GM23248 (cell line): ENCODE data around the gene PTHLH. TPM values are rescaled to one million over a fixed set of nuclear protein-coding genes. Genes with fewer than 3 reads are reported as not detected.

Experiments
- DNase-seq: peaks from one replicate; pipeline ENCODE4 v3.0.0-alpha.2; 2015
- H2AFZ ChIP-seq: fragments of 200-600 bp; sonication (generic); 2 replicates; pipeline ENCODE4 v1.6.1; 2016; ENCODE audit warnings: antibody characterized with exemption
- H3F3A ChIP-seq: fragments of 200-600 bp; sonication (generic); 2 replicates; pipeline ENCODE4 v1.6.1; 2016; ENCODE audit warnings: mild to moderate bottlenecking, antibody characterized with exemption, mixed run types; ENCODE audit not compliant: insufficient read depth
- H3K27ac ChIP-seq: fragments of 200-600 bp; sonication (generic); 2 replicates; pipeline ENCODE4 v1.5.1; 2016; ENCODE audit warnings: mild to moderate bottlenecking
- H3K27me3 ChIP-seq: fragments of 200-600 bp; sonication (generic); replicated peaks from 2 replicates; pipeline ENCODE4 v1.6.1; 2016; ENCODE audit warnings: mild to moderate bottlenecking; ENCODE audit not compliant: insufficient read depth
- H3K36me3 ChIP-seq: fragments of 200-600 bp; sonication (generic); 2 replicates; pipeline ENCODE4 v1.6.1; 2016; ENCODE audit warnings: low read depth, mild to moderate bottlenecking
- H3K4me1 ChIP-seq: fragments of 200-600 bp; sonication (generic); 2 replicates; pipeline ENCODE4 v1.6.1; 2016; ENCODE audit warnings: mild to moderate bottlenecking; ENCODE audit not compliant: insufficient read depth
- H3K4me2 ChIP-seq: fragments of 200-600 bp; sonication (generic); one replicate; pipeline ENCODE4 v1.6.1; 2016; ENCODE audit warnings: mild to moderate bottlenecking; ENCODE audit not compliant: unreplicated experiment
- H3K4me3 ChIP-seq: fragments of 200-600 bp; sonication (generic); 2 replicates; pipeline ENCODE4 v1.5.1; 2016; ENCODE audit warnings: mild to moderate bottlenecking
- H3K79me2 ChIP-seq: fragments of 200-600 bp; sonication (generic); 2 replicates; pipeline ENCODE4 v1.6.1; 2016; ENCODE audit warnings: mild to moderate bottlenecking; ENCODE audit not compliant: insufficient read depth
- H3K9ac ChIP-seq: fragments of 200-600 bp; sonication (generic); 2 replicates; pipeline ENCODE4 v1.6.1; 2016; ENCODE audit warnings: mild to moderate bottlenecking
- H3K9me2 ChIP-seq: fragments of 200-600 bp; sonication (generic); 2 replicates; pipeline ENCODE4 v1.6.1; 2016; ENCODE audit warnings: mixed run types, mild to moderate bottlenecking, moderate library complexity; ENCODE audit not compliant: insufficient read depth
- H3K9me3 ChIP-seq: fragments of 200-600 bp; sonication (generic); one replicate; pipeline ENCODE4 v1.6.1; 2017; ENCODE audit warnings: low read depth
- H4K20me1 ChIP-seq: fragments of 200-600 bp; sonication (generic); 2 replicates; pipeline ENCODE4 v1.6.0; 2016; ENCODE audit not compliant: insufficient read depth
- EZH2 ChIP-seq: fragments of 200-600 bp; sonication (generic); IDR thresholded peaks from 2 replicates; pipeline ENCODE4 v1.6.1; 2018; ENCODE audit warnings: antibody characterized with exemption, mild to moderate bottlenecking; ENCODE audit not compliant: insufficient read depth, poor library complexity, severe bottlenecking
- EZH2phosphoT487 ChIP-seq: fragments of 200-600 bp; sonication (generic); IDR thresholded peaks from 2 replicates; pipeline ENCODE4 v1.6.1; 2018; ENCODE audit warnings: antibody characterized with exemption, moderate library complexity, mild to moderate bottlenecking, low read depth; ENCODE audit not compliant: insufficient read depth
- WGBS, 2 experiments: methylation state at CpG; one replicate each; pipeline ENCODE4 v1.1.6; 2015 to 2017; ENCODE audit warnings: low lambda C conversion rate in 2 of 2, low coverage in 1 of 2; ENCODE audit errors: missing lambda C conversion rate in 2 of 2; 5-methylcytosine and 5-hydroxymethylcytosine counted together
- in situ Hi-C: fragments of 300-500 bp; cut with MboI; formaldehyde crosslinking; loops from 2 replicates; pipeline ENCODE4 v1.15.0; 2020
- polyA plus RNA-seq: library from polyadenylated mRNA; unstranded; fragments of >200 nt; fragmentation: Nextera tagmentation; extraction: Ambion mirVana; gene quantifications from 2 replicates; pipeline ENCODE4 v1.2.1, GENCODE V29; 2016
- total RNA-seq: library from RNA; depleted of rRNA; stranded (reverse); fragments of >200 nt; shearing (Covaris generic); gene quantifications from 2 replicates; pipeline ENCODE4 v1.2.3, GENCODE V29; 2014

Gene PTHLH
- total and polyA plus RNA-seq, 2 experiments from 2014 or later: 4.7 to 6.4 TPM

DNA sequence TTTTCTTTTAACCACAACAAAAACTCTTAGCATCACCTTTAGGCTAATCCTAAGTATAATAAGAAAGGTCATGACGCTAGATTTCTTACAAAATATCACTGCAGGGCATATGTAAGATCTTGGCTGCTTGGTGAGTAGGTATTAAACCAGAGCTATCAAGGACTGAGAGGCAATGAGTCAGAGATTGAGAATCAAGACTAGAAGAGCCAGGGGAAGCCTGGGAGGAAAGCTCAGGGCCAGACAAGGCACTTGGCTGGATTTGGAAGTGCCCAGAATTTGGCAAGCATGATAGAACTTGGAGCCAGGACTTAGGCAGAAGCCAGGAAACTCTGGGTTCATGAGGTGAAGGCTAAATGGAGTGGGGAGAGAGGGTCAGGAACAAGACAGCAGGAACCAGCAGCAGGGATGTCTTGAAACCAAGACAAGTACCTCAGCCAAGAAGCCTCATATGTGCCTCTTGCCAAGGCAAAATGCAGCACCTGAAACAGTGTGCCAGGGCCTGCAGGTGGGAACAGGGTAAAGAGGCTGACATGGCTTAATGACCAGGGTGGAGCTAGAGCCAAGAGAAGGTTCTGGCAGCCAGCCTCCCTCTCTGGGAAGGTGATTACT is 49.9 kb downstream of the PTHLH start:
- H3K4me2 ChIP-seq: no peak overlapping the region
- no peaks in the 10 kb centered on the region for H3K27me3 ChIP-seq
- H3K4me1 ChIP-seq: peaks cover 15% of the 10 kb centered on the region
- no peaks in the 10 kb centered on the region for H3K36me3 ChIP-seq
- H3F3A ChIP-seq: peaks cover 11% of the 10 kb centered on the region
- no peak overlapping the region for H3K9ac ChIP-seq
- WGBS, 2 experiments: 15 to 27% methylated on average over 1 of the region's 1 CpG
- no peak overlapping the region for H3K4me3 ChIP-seq
- DNase-seq: peak; percentile 84
- no peak overlapping the region for H2AFZ ChIP-seq
- TF ChIP-seq EZH2: no peak
- TF ChIP-seq EZH2phosphoT487: no peak
- in situ Hi-C loops: no loop called here
- H3K79me2 ChIP-seq: no peaks in the 10 kb centered on the region
- H4K20me1 ChIP-seq: no peaks in the 10 kb centered on the region
- H3K27ac ChIP-seq: peak overlapping the region; percentile 12
- no peaks in the 10 kb centered on the region for H3K9me3 ChIP-seq
- H3K9me2 ChIP-seq: no peaks in the 10 kb centered on the region

DNA sequence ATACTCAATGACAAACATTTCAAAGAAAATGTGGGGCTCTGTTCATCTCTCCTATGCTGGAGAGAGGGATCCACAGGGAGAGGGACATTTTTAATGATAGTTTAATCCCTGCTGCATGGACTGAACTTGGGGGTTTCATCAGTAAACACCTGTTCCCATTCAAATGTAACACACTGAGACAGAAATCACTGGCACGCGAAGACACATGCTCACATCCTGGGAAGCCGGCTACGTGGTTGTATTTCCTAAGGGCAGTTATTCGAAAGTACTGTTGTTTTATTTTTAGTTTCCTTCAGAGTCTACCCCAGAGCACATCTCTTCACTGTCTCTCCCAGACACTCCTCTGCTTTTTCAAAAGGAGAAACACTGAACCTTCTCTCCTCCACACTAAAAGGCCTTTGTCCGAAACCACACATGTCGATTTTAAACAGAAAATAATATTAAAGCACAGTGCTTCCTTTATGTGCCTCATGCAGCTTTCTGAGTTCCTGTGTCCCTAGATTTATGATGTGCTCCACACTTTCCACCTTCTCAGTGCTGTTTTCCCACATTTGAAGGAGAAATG is 52.8 kb downstream of the PTHLH start:
- no peak overlapping the region for H3K9ac ChIP-seq
- H3K79me2 ChIP-seq: no peaks in the 10 kb centered on the region
- no peaks in the 10 kb centered on the region for H3K27me3 ChIP-seq
- H3F3A ChIP-seq: peaks cover 11% of the 10 kb centered on the region
- no peaks in the 10 kb centered on the region for H3K9me2 ChIP-seq
- 93 to 97% methylated on average over 7 of the region's 7 CpGs for WGBS, 2 experiments
- H3K36me3 ChIP-seq: no peaks in the 10 kb centered on the region
- no peak overlapping the region for H3K4me3 ChIP-seq
- no peak for DNase-seq
- H3K9me3 ChIP-seq: no peaks in the 10 kb centered on the region
- TF ChIP-seq EZH2phosphoT487: no peak
- TF ChIP-seq EZH2: no peak
- no peaks in the 10 kb centered on the region for H4K20me1 ChIP-seq
- in situ Hi-C loops: no loop called here
- no peak overlapping the region for H3K4me2 ChIP-seq
- peaks cover 15% of the 10 kb centered on the region for H3K4me1 ChIP-seq
- H3K27ac ChIP-seq: no peak overlapping the region
- H2AFZ ChIP-seq: no peak overlapping the region

DNA sequence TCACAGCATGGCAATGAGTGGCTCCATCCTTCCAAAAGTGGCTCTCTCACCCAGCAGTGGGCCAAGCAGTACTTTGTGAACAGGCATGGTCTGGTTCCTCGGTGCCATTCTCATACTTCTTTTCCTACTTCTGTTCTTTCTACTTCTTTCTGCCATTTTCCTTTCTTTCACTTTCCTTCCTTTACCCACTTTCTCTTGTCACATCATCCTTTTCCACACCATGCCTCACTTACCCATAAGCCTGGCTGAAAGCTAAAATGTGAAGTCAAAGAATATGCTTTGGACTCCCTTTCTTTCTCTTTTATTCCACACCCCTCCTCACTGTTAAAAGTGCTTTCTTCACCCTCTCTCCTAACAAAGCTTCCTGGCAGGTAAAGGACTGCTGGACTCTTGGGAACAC is 57.0 kb downstream of the PTHLH start:
- no peaks in the 10 kb centered on the region for H3K9me2 ChIP-seq
- H3K36me3 ChIP-seq: no peaks in the 10 kb centered on the region
- H4K20me1 ChIP-seq: no peaks in the 10 kb centered on the region
- H3K79me2 ChIP-seq: no peaks in the 10 kb centered on the region
- in situ Hi-C loops: no loop called here
- no peak overlapping the region for H3K4me3 ChIP-seq
- H3K9ac ChIP-seq: no peak overlapping the region
- 48 to 54% methylated on average over 1 of the region's 1 CpG for WGBS, 2 experiments
- no peak overlapping the region for H2AFZ ChIP-seq
- no peaks in the 10 kb centered on the region for H3K27me3 ChIP-seq
- no peak overlapping the region for H3K4me2 ChIP-seq
- no peaks in the 10 kb centered on the region for H3F3A ChIP-seq
- TF ChIP-seq EZH2 (no peak), EZH2phosphoT487 (no peak)
- no peak overlapping the region for H3K27ac ChIP-seq
- no peak for DNase-seq
- no peaks in the 10 kb centered on the region for H3K9me3 ChIP-seq
- no peaks in the 10 kb centered on the region for H3K4me1 ChIP-seq

DNA sequence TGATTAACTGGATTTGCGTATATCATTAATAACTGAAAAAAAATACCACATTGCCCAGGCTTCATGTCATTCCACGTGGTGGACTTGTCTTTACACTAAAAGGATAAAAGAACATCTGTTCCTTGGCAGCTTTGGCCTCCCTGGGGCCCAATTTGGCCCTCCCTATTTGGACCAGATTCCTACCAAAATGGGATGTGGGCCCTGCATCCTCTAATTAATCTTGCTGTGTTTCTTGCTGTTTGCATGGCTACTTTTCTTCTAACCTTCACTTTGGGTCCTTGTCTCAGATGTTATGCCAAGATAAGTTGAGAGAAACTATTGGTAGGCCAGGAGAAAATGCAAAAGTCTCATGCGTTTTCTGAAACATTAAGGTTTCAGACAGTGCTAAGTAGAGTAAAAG is 57.5 kb downstream of the PTHLH start:
- Histone ChIP-seq H3K36me3 (no peaks in the 10 kb centered on the region), H3K9me2 (no peaks in the 10 kb centered on the region), H3K79me2 (no peaks in the 10 kb centered on the region), H3K4me1 (no peaks in the 10 kb centered on the region), H3K27ac (no peak overlapping the region), H3K9me3 (no peaks in the 10 kb centered on the region), H3K9ac (no peak overlapping the region), H3K27me3 (no peaks in the 10 kb centered on the region), H3F3A (no peaks in the 10 kb centered on the region), H2AFZ (no peak overlapping the region), H4K20me1 (no peaks in the 10 kb centered on the region), H3K4me3 (no peak overlapping the region), H3K4me2 (no peak overlapping the region)
- no peak for DNase-seq
- TF ChIP-seq EZH2 (no peak), EZH2phosphoT487 (no peak)
- in situ Hi-C loops: no loop called here
- WGBS, 2 experiments: 28 to 30% methylated on average over 3 of the region's 3 CpGs
